H9 (cell line): ENCODE measurements around the gene UTP11. TPM values are rescaled to one million over a fixed set of nuclear protein-coding genes. Genes with fewer than 3 reads are reported as not detected.

Experiments
- DNase-seq: peaks from one replicate; pipeline ENCODE4 v3.0.0-alpha.2; 2017
- H2AFZ ChIP-seq: one replicate; pipeline ENCODE4 v1.6.1; 2013; ENCODE audit warnings: mild to moderate bottlenecking, low read length, control low read depth, moderate library complexity
- H2AK5ac ChIP-seq: 2 replicates; pipeline ENCODE4 v1.6.1; 2013; ENCODE audit warnings: low read length, control low read depth, mixed read lengths; ENCODE audit not compliant: insufficient read length
- H2BK120ac ChIP-seq: one replicate; pipeline ENCODE4 v1.6.1; 2013; ENCODE audit warnings: low read depth, mild to moderate bottlenecking, low read length, control low read depth, inconsistent platforms; ENCODE audit not compliant: poor library complexity, severe bottlenecking
- H2BK12ac ChIP-seq: 2 replicates; pipeline ENCODE4 v1.6.1; 2013; ENCODE audit warnings: low read length, control low read depth, mixed read lengths, low read depth; ENCODE audit not compliant: insufficient read length
- H2BK15ac ChIP-seq: 2 replicates; pipeline ENCODE4 v1.6.1; 2013; ENCODE audit warnings: low read depth, low read length, control low read depth
- H2BK20ac ChIP-seq: one replicate; pipeline ENCODE4 v1.6.1; 2013; ENCODE audit warnings: low read depth, mild to moderate bottlenecking, low read length, control low read depth, inconsistent platforms; ENCODE audit not compliant: poor library complexity, severe bottlenecking
- H2BK5ac ChIP-seq: 2 replicates; pipeline ENCODE4 v1.6.1; 2013; ENCODE audit warnings: low read length, control low read depth, mixed read lengths; ENCODE audit not compliant: insufficient read length
- H3K14ac ChIP-seq: 2 replicates; pipeline ENCODE4 v1.6.1; 2013; ENCODE audit warnings: low read length, control low read depth; ENCODE audit not compliant: insufficient read depth
- H3K18ac ChIP-seq: 2 replicates; pipeline ENCODE4 v1.6.1; 2013; ENCODE audit warnings: low read depth, mild to moderate bottlenecking, mixed read lengths, low read length, control low read depth; ENCODE audit not compliant: insufficient read length
- H3K23ac ChIP-seq: 2 replicates; pipeline ENCODE4 v1.6.1; 2013; ENCODE audit warnings: low read length, control low read depth, mixed read lengths, low read depth; ENCODE audit not compliant: insufficient read length
- H3K23me2 ChIP-seq: 2 replicates; pipeline ENCODE4 v1.6.1; 2013; ENCODE audit warnings: low read depth, mild to moderate bottlenecking, mixed read lengths, low read length, control low read depth; ENCODE audit not compliant: insufficient read length, poor library complexity, severe bottlenecking
- H3K27ac ChIP-seq: 2 replicates; pipeline ENCODE4 v1.5.1; 2013; ENCODE audit warnings: low read length, control low read depth, mixed read lengths, low read depth; ENCODE audit not compliant: insufficient read length
- H3K27me3 ChIP-seq: 2 replicates; pipeline ENCODE4 v1.6.1; 2013; ENCODE audit warnings: low read length, control low read depth, inconsistent platforms; ENCODE audit not compliant: insufficient read depth
- H3K4ac ChIP-seq: 2 replicates; pipeline ENCODE4 v1.6.1; 2013; ENCODE audit warnings: low read depth, mild to moderate bottlenecking, control low read depth, inconsistent platforms, low read length, moderate library complexity
- H3K4me1 ChIP-seq: 2 replicates; pipeline ENCODE4 v1.6.1; 2013; ENCODE audit warnings: low read length, control low read depth, inconsistent platforms; ENCODE audit not compliant: insufficient read depth
- H3K4me2 ChIP-seq: 2 replicates; pipeline ENCODE4 v1.6.1; 2013; ENCODE audit warnings: low read length, control low read depth, mixed read lengths; ENCODE audit not compliant: insufficient read length, insufficient read depth
- H3K56ac ChIP-seq: 2 replicates; pipeline ENCODE4 v1.6.1; 2013; ENCODE audit warnings: low read depth, mild to moderate bottlenecking, mixed read lengths, low read length, control low read depth; ENCODE audit not compliant: insufficient read length
- H3K79me1 ChIP-seq: 2 replicates; pipeline ENCODE4 v1.6.1; 2013; ENCODE audit warnings: low read depth, mild to moderate bottlenecking, moderate library complexity, low read length, control low read depth, inconsistent platforms; ENCODE audit not compliant: insufficient read depth, poor library complexity, severe bottlenecking
- H3K79me2 ChIP-seq: 2 replicates; pipeline ENCODE4 v1.6.1; 2013; ENCODE audit warnings: low read length, control low read depth, inconsistent platforms; ENCODE audit not compliant: insufficient read depth
- H3K9ac ChIP-seq: 2 replicates; pipeline ENCODE4 v1.6.1; 2013; ENCODE audit warnings: low read length, control low read depth, mixed read lengths; ENCODE audit not compliant: insufficient read length; ENCODE audit errors: extremely low read depth
- H3K9me3 ChIP-seq: one replicate; pipeline ENCODE4 v1.6.1; 2013; ENCODE audit warnings: low read depth, low read length, inconsistent platforms; ENCODE audit not compliant: control insufficient read depth
- H3T11ph ChIP-seq: one replicate; pipeline ENCODE4 v1.6.1; 2013; ENCODE audit warnings: mild to moderate bottlenecking, low read length, control low read depth, inconsistent platforms
- H4K20me1 ChIP-seq: one replicate; pipeline ENCODE4 v1.6.1; 2013; ENCODE audit not compliant: control insufficient read depth, insufficient read length, insufficient read depth
- H4K5ac ChIP-seq: 2 replicates; pipeline ENCODE4 v1.6.1; 2013; ENCODE audit warnings: low read depth, mild to moderate bottlenecking, mixed read lengths, low read length, control low read depth; ENCODE audit not compliant: insufficient read length
- H4K8ac ChIP-seq: replicated peaks from 2 replicates; pipeline ENCODE4 v1.6.1; 2013; ENCODE audit warnings: low read length, control low read depth, mixed read lengths, low read depth; ENCODE audit not compliant: insufficient read length
- H4K91ac ChIP-seq: 2 replicates; pipeline ENCODE4 v1.6.1; 2013; ENCODE audit warnings: low read depth, mild to moderate bottlenecking, moderate library complexity, mixed read lengths, low read length, control low read depth; ENCODE audit not compliant: insufficient read length
- H3K27ac Mint-ChIP-seq, 3 experiments: 2 replicates in 2 of 3; 3 replicates in 1 of 3; pipeline ENCODE4 v1.8.0; 2020 to 2021; ENCODE audit warnings: mixed read lengths in 3 of 3, mild to moderate bottlenecking in 1 of 3, moderate library complexity in 1 of 3
- H3K27me3 Mint-ChIP-seq: 2 replicates; pipeline ENCODE4 v1.8.0; 2021; ENCODE audit warnings: low read depth, mild to moderate bottlenecking, moderate library complexity, mixed read lengths
- H3K36me3 Mint-ChIP-seq, 3 experiments: 2 replicates in 2 of 3; 3 replicates in 1 of 3; pipeline ENCODE4 v1.8.0; 2020 to 2021; ENCODE audit warnings: low read depth in 3 of 3, mixed read lengths in 3 of 3; ENCODE audit not compliant: insufficient read depth in 1 of 3
- H3K4me1 Mint-ChIP-seq, 2 experiments: 2 replicates each; pipeline ENCODE4 v1.8.0; 2020; ENCODE audit warnings: mixed read lengths in 2 of 2
- H3K4me3 Mint-ChIP-seq, 2 experiments: 2 replicates in 1 of 2; 3 replicates in 1 of 2; pipeline ENCODE4 v1.8.0; 2020 to 2021; ENCODE audit warnings: mild to moderate bottlenecking in 2 of 2, mixed read lengths in 2 of 2, moderate library complexity in 1 of 2
- H3K9me3 Mint-ChIP-seq, 2 experiments: 2 replicates in 1 of 2; 3 replicates in 1 of 2; pipeline ENCODE4 v1.8.0; 2020; ENCODE audit warnings: mild to moderate bottlenecking in 2 of 2, mixed read lengths in 2 of 2, moderate library complexity in 1 of 2
- WGBS: extraction: QIAGEN DNeasy Blood & Tissue Kit; methylation state at CpG from one replicate; pipeline ENCODE4 v1.1.7; 2013; ENCODE audit warnings: missing lambda C conversion rate, low lambda C conversion rate, mixed read lengths; ENCODE audit not compliant: insufficient read length; ENCODE audit errors: extremely low coverage; 5-methylcytosine and 5-hydroxymethylcytosine counted together
- total RNA-seq: library from RNA; stranded (reverse); gene quantifications from 2 replicates; pipeline ENCODE4 v1.2.1, GENCODE V29; 2021
- TF ChIP-seq, protein P1 (sequence below): fragments of 200-600 bp; sonication (generic); conservative IDR thresholded peaks from 3 replicates; pipeline ENCODE4 v1.8.0; 2021; ENCODE audit warnings: antibody characterized with exemption, mild to moderate bottlenecking

Gene UTP11
- total RNA-seq, 1 experiment from 2014 or later: 63.1 TPM

DNA sequence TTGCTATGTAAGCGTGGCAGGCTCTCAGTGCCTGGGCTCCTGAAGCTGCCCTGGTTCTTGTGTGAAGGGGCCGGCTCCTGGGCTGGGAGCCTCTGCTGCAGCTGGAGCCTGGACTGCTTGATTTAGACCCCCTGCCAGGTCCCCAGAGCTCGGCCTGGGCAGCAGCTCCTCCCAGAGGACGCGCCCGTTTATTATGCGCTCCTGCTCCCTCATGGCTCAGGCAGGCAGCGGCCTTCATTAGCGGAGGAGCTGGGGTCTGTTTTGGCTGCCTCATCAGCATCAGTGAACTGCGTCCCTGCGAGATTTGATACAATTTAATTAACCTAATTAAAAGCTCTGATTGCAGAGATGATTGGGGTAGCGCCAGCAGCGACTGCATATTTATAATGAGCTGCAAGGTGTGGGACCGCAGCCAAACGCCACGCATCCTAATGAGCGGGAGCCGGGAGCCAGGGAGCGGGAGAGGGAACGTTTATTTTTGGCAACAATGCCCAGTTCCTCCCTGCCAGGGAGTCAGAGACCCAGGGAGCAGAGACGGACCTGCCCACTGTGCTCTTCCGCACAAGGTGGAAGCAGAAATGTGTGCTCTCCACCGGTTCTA lies 16.6 kb downstream of the UTP11 start:
- no CpG with 5 or more reads among the region's 23 CpGs for WGBS
- H4K8ac ChIP-seq: no peak overlapping the region
- H4K91ac ChIP-seq: no peak overlapping the region
- no peak overlapping the region for H2BK5ac ChIP-seq
- H3K27me3 Mint-ChIP-seq: no peaks in the 10 kb centered on the region; the same call in 1 of the 2 replicates
- no peak overlapping the region for H2BK20ac ChIP-seq
- peak; percentile 86 for DNase-seq
- H3K27ac ChIP-seq: no peak overlapping the region
- no peak overlapping the region for H2BK12ac ChIP-seq
- H3K56ac ChIP-seq: no peak overlapping the region
- no peaks in the 10 kb centered on the region for H3K9me3 ChIP-seq
- no peaks in the 10 kb centered on the region for H3K23me2 ChIP-seq
- no peak overlapping the region for H2AK5ac ChIP-seq
- TF ChIP-seq, protein P1, sequence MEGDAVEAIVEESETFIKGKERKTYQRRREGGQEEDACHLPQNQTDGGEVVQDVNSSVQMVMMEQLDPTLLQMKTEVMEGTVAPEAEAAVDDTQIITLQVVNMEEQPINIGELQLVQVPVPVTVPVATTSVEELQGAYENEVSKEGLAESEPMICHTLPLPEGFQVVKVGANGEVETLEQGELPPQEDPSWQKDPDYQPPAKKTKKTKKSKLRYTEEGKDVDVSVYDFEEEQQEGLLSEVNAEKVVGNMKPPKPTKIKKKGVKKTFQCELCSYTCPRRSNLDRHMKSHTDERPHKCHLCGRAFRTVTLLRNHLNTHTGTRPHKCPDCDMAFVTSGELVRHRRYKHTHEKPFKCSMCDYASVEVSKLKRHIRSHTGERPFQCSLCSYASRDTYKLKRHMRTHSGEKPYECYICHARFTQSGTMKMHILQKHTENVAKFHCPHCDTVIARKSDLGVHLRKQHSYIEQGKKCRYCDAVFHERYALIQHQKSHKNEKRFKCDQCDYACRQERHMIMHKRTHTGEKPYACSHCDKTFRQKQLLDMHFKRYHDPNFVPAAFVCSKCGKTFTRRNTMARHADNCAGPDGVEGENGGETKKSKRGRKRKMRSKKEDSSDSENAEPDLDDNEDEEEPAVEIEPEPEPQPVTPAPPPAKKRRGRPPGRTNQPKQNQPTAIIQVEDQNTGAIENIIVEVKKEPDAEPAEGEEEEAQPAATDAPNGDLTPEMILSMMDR: peak; percentile 33; the same call in 2 of the 3 replicates
- peak overlapping the region; percentile 10 to 59; a peak in 2 of 5 replicates for H3K4me3 Mint-ChIP-seq
- no peak overlapping the region for H3K4me2 ChIP-seq
- no peak overlapping the region for H2BK15ac ChIP-seq
- H3K9me3 Mint-ChIP-seq: no peaks in the 10 kb centered on the region
- H3T11ph ChIP-seq: no peak overlapping the region
- no peak overlapping the region for H3K4ac ChIP-seq
- H4K20me1 ChIP-seq: no peaks in the 10 kb centered on the region
- no peaks in the 10 kb centered on the region for H3K27me3 ChIP-seq
- H3K79me1 ChIP-seq: no peaks in the 10 kb centered on the region
- no peak overlapping the region for H3K23ac ChIP-seq
- H3K27ac Mint-ChIP-seq: peak overlapping the region; percentile 64 to 82 (median 74); a peak in 4 of 7 replicates
- no peak overlapping the region for H2BK120ac ChIP-seq
- no peak overlapping the region for H2AFZ ChIP-seq
- no peak overlapping the region for H3K14ac ChIP-seq
- no peak overlapping the region for H3K9ac ChIP-seq
- H3K18ac ChIP-seq: no peak overlapping the region
- no peak overlapping the region for H4K5ac ChIP-seq
- peaks cover 35 to 51% of the 10 kb centered on the region in 2 experiments for H3K4me1 Mint-ChIP-seq
- H3K4me1 ChIP-seq: peaks cover 2% of the 10 kb centered on the region; the same call in 1 of the 2 replicates
- peaks cover 7 to 25% (median 14%) of the 10 kb centered on the region in 3 experiments; a peak in 6 of 7 replicates for H3K36me3 Mint-ChIP-seq
- H3K79me2 ChIP-seq: no peaks in the 10 kb centered on the region
